Measurements from ENCODE around the gene EML4. TPM values are rescaled to one million over a fixed set of nuclear protein-coding genes. Genes with fewer than 3 reads are reported as not detected.

EML4 gene
- total and polyA plus RNA-seq, 9 of the 15 experiments (the other 6 are each of a cell fraction or from before 2014, with no cell fraction given): 14.7 to 48.3 (median 36.5) TPM

GRCh38 chr2:42359304-42359964, 190.3 kb downstream of the EML4 start (continued):
- TF ChIP-seq ZNF407 (IDR thresholded peaks at IDR 0.05; ENCODE audit: low read depth) (no peak), ZBTB1 (CRISPR knock-in tag; IDR thresholded peaks at IDR 0.05; ENCODE audit: borderline replicate concordance, low read depth) (no peak), RBFOX2 (IDR thresholded peaks at IDR 0.05; ENCODE audit: low read depth, low read length) (peak; percentile 53; the same call in 1 of the 2 replicates), ZNF354B (CRISPR knock-in tag; IDR thresholded peaks at IDR 0.05) (0 out of 2 replicates have a peak, but pooled peaks have one; percentile 26), SPI1 (IDR thresholded peaks at IDR 0.05; ENCODE audit: borderline replicate concordance, low read depth, low read length) (no peak), ZNF830 (CRISPR knock-in tag; IDR thresholded peaks at IDR 0.05) (no peak), ETV1 (tag; conservative IDR thresholded peaks at IDR 0.05; ENCODE audit: low read depth) (peak; percentile 10; the same call in 1 of the 2 replicates), PKNOX1 (IDR thresholded peaks at IDR 0.05) (0 out of 2 replicates have a peak, but pooled peaks have one; percentile 46), ZNF395 (CRISPR knock-in tag; IDR thresholded peaks at IDR 0.05) (0 out of 2 replicates have a peak, but pooled peaks have one; percentile 57), THRB (CRISPR knock-in tag; conservative IDR thresholded peaks at IDR 0.05) (0 out of 2 replicates have a peak, but pooled peaks have one; percentile 20), JUND (IDR thresholded peaks at IDR 0.05; ENCODE audit: borderline replicate concordance, low read depth, low read length) (peak; percentile 47; the same call in 1 of the 2 replicates), JUND (tag; IDR thresholded peaks at IDR 0.05; ENCODE audit: borderline replicate concordance, low read depth, low read length) (no peak), MBD1 (CRISPR knock-in tag; IDR thresholded peaks at IDR 0.05) (no peak)
